HepG2 (cell line): ENCODE measurements around the gene OSBP. TPM values are rescaled to one million over a fixed set of nuclear protein-coding genes. Genes with fewer than 3 reads are reported as not detected.

ENCODE experiments used
- AHDC1 ChIP-seq: sonication (generic); formaldehyde crosslinking; IDR thresholded peaks from 2 replicates; pipeline ENCODE4 v1.5.1; 2020; ENCODE audit warnings: mild to moderate bottlenecking, missing genetic modification reagents, borderline replicate concordance
- CC2D1A ChIP-seq: sonication (generic); formaldehyde crosslinking; IDR thresholded peaks from 2 replicates; pipeline ENCODE4 v1.8.1; 2023; ENCODE audit warnings: mild to moderate bottlenecking, missing genetic modification reagents
- GMEB1 ChIP-seq: sonication (generic); formaldehyde crosslinking; IDR thresholded peaks from 2 replicates; pipeline ENCODE4 v1.5.1; 2020; ENCODE audit warnings: missing genetic modification reagents, mild to moderate bottlenecking, borderline replicate concordance
- HIVEP1 ChIP-seq: sonication (generic); formaldehyde crosslinking; IDR thresholded peaks from 2 replicates; pipeline ENCODE4 v1.4.0; 2020; ENCODE audit warnings: mild to moderate bottlenecking, missing genetic modification reagents
- KDM3A ChIP-seq: IDR thresholded peaks from 2 replicates; pipeline ENCODE4 v1.6.1; 2018; ENCODE audit warnings: low read depth, missing compliant biosample characterization
- MIXL1 ChIP-seq: IDR thresholded peaks from 2 replicates; pipeline ENCODE4 v1.6.1; 2016
- RFXANK ChIP-seq: IDR thresholded peaks from 2 replicates; pipeline ENCODE4 v1.6.1; 2016
- SRSF9 ChIP-seq: fragments of 200-400 bp; formaldehyde crosslinking; IDR thresholded peaks from 2 replicates; pipeline ENCODE4 v1.6.1; 2018; ENCODE audit warnings: borderline replicate concordance, mild to moderate bottlenecking, low read depth, low read length; ENCODE audit not compliant: insufficient read depth, poor library complexity, severe bottlenecking
- SSRP1 ChIP-seq: IDR thresholded peaks from 2 replicates; pipeline ENCODE4 v1.6.1; 2016; ENCODE audit warnings: control low read depth
- STAT6 ChIP-seq: sonication (generic); formaldehyde crosslinking; IDR thresholded peaks from 2 replicates; pipeline ENCODE4 v1.4.0; 2020; ENCODE audit warnings: missing genetic modification reagents, mild to moderate bottlenecking, borderline replicate concordance
- UBTF ChIP-seq: sonication (generic); formaldehyde crosslinking; IDR thresholded peaks from 2 replicates; pipeline ENCODE4 v1.4.0; 2020; ENCODE audit warnings: mild to moderate bottlenecking, missing genetic modification reagents
- ZBTB3 ChIP-seq: sonication (generic); formaldehyde crosslinking; IDR thresholded peaks from 2 replicates; pipeline ENCODE4 v1.4.0; 2020; ENCODE audit warnings: low read depth, mild to moderate bottlenecking, moderate library complexity, missing genetic modification reagents, borderline replicate concordance
- ZNF329 ChIP-seq: sonication (generic); formaldehyde crosslinking; IDR thresholded peaks from 2 replicates; pipeline ENCODE4 v1.9.0; 2021; ENCODE audit warnings: low read depth, mild to moderate bottlenecking, missing genetic modification reagents
- ZNF607 ChIP-seq: sonication (generic); formaldehyde crosslinking; IDR thresholded peaks from 2 replicates; pipeline ENCODE4 v1.5.1; 2020; ENCODE audit warnings: missing genetic modification reagents, mild to moderate bottlenecking, borderline replicate concordance
- ZNF644 ChIP-seq: IDR thresholded peaks from 2 replicates; pipeline ENCODE4 v1.6.1; 2016; ENCODE audit warnings: low read depth
- ZSCAN5A ChIP-seq: sonication (generic); formaldehyde crosslinking; IDR thresholded peaks from 2 replicates; pipeline ENCODE4 v1.8.0; 2022; ENCODE audit warnings: mild to moderate bottlenecking, missing genetic modification reagents, borderline replicate concordance
- polyA plus RNA-seq, 8 experiments: library from polyadenylated mRNA; depleted of rRNA in 3 of 8; stranded (reverse) in 7 of 8; unstranded in 1 of 8; fragments of >200 nt; fragmentation: Illumina TruSeq in 4 of 8; extraction: Trizol in 4 of 8; gene quantifications; 2 replicates each; pipeline versions ENCODE4 v1.2.1 to v1.2.3, GENCODE V29; 2011 to 2016; ENCODE audit warnings: low read depth in 4 of 8, missing spikeins in 1 of 8, mixed read lengths in 1 of 8; ENCODE audit not compliant: insufficient read depth in 1 of 8
- total RNA-seq, 5 experiments: library from RNA; depleted of rRNA; stranded (reverse); fragments of >200 nt; fragmentation: Illumina TruSeq; extraction: Trizol; gene quantifications; 2 replicates each; pipeline ENCODE4 v1.2.3, GENCODE V29; 2016; ENCODE audit warnings: low read depth in 1 of 5

Gene OSBP
- total and polyA plus RNA-seq, 2 of the 13 experiments (the other 11 are each of a cell fraction or from before 2014, with no cell fraction given), result 12.1 to 13.5 TPM

DNA sequence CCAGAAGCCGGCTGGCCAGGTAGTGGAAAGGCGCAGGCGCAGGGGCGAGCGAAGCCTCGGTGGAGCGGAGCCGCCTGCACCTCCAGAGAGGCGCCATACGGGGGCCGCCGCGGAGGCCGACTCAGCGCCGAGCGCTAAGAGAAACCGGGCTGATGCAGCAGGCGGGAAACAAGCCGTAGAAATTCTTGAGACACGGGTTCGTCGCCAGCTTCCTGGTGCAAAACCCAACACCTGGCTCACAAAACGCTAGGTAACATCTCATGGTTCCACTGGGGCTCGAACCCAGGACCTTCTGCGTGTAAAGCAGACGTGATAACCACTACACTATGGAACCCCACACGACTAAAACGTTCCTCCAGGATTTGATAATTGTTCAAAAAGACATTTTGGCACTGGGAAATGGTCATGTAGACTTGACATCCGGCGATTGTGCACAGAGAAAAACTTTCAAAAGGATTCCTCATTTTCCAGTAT lies 65.2 kb downstream of the OSBP start (continued):
- TF ChIP-seq ZNF644 (CRISPR knock-in tag) (no peak), ZBTB3 (CRISPR knock-in tag) (peak; percentile 85; the same call in 1 of the 2 replicates), HIVEP1 (CRISPR knock-in tag) (no peak), KDM3A (CRISPR knock-in tag) (no peak), GMEB1 (CRISPR knock-in tag) (no peak; the same call in 1 of the 2 replicates), STAT6 (CRISPR knock-in tag) (no peak), SRSF9 (no peak), ZNF607 (CRISPR knock-in tag) (peak; percentile 78; the same call in 1 of the 2 replicates), SSRP1 (CRISPR knock-in tag) (peak; percentile 53), UBTF (CRISPR knock-in tag) (peak; percentile 95), ZSCAN5A (CRISPR knock-in tag) (no peak; the same call in 1 of the 2 replicates), MIXL1 (CRISPR knock-in tag) (no peak), RFXANK (CRISPR knock-in tag) (no peak), ZNF329 (no peak), AHDC1 (CRISPR knock-in tag) (peak; percentile 51; the same call in 1 of the 2 replicates), CC2D1A (CRISPR knock-in tag) (no peak)
